ENCODE results near the gene IGF1R.

The IGF1R gene

GRCh38 chr15:98802187-98802586, 153.8 kb downstream of the IGF1R start:
- no peak for DNase-seq

- no peak for DNase-seq
Observed at GRCh38 chr15:98803228-98804056, 155.1 kb downstream of the IGF1R start.

- DNase-seq, result no peak
Observed at GRCh38 chr15:98804057-98804380, 155.7 kb downstream of the IGF1R start.

DNA sequence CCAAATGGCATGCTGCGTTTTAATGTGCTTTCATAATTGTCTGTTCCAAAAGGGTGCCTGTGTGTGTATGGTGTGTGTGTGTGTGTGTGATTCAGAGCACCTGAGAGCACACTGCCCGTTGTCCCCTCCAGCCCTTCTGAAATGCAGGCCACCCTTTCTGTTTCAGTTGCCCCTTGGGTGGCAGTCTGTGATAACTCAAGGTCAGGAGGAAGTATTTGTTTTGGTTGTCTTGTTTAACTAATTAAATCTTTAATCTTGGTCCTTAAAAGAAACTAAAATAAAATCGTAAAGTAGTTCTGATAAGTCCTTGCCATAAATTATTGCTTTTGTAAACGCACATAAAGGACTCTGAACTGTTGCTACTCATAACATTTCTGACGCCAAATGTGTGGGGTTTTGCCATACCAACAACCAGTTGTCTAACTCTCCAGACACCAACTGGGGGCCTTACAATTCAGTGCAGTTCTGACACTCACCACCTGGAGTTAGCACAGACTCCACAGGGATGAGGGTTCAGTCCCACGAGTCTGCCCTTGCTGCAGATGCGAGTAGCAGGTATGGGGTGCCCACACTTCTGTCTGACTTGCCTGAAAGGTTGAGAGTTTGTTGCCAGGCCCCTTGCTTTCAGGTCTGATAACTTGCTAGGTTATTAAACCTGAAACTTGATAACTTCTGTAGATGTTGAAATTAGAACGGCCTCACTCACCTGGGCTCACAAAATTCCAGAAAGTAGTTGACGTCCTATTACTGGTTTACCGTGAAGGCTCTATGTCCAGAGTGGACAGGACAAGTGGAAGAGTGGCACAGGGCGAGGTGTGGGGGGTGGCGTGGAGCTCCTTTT, 157.3 kb downstream of the IGF1R start:
- DNase-seq, result no peak

GRCh38 chr15:98806275-98806895, 158.0 kb downstream of the IGF1R start:
- DNase-seq, result no peak

DNA sequence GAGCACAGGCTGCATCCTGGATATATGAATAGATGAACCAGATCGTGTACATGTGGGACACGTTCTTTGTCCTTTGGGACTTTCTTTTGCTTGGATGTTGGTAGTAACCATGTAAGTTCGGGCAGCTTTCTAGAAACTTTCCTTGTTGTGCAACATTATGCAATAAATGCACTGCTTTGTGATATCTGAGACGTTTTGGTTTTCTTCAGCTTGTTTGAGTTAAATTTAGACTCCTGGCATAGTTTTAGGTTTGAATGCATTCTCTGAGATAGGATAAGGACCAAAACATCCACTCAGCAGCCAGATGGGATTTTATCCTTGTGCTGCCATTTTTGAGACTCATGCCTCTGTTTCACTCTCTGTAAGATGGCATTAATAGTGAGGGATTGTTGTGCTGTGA, 158.9 kb downstream of the IGF1R start:
- DNase-seq, result no peak

GRCh38 chr15:98809273-98809672, 160.9 kb downstream of the IGF1R start:
- DNase-seq, result no peak

GRCh38 chr15:98812716-98813446, 164.5 kb downstream of the IGF1R start:
- DNase-seq, result no peak

- DNase-seq, result no peak
Observed at GRCh38 chr15:98813951-98814350, 165.6 kb downstream of the IGF1R start.

- DNase-seq, result no peak
Observed at GRCh38 chr15:98815207-98815606, 166.9 kb downstream of the IGF1R start.

- DNase-seq, result no peak
Observed at GRCh38 chr15:98817745-98818144, 169.4 kb downstream of the IGF1R start.

DNA sequence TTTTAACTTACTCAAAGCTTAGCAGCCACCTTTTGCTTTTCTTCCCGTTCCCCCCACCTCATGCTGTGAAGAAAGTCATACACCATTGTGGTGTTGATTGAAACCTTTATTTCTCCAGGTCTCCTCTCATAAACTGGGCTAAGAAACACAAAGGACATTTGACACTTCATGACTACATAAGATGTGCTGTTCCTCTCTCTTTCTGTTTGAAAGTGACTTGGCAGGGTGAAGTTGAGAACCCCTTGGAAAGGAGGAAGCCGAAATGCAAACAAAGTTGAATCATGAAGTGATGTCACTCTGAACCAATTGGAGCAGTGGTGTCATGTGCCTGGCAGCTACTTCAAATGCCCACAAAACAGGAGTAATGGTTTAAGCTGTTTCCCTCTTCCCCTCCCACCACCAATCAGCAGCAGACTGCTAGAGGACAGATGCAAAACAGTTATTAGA, 174.7 kb downstream of the IGF1R start:
- peak; percentile 39 for DNase-seq

- DNase-seq, result no peak
Observed at GRCh38 chr15:98823616-98824015, 175.3 kb downstream of the IGF1R start.

DNA sequence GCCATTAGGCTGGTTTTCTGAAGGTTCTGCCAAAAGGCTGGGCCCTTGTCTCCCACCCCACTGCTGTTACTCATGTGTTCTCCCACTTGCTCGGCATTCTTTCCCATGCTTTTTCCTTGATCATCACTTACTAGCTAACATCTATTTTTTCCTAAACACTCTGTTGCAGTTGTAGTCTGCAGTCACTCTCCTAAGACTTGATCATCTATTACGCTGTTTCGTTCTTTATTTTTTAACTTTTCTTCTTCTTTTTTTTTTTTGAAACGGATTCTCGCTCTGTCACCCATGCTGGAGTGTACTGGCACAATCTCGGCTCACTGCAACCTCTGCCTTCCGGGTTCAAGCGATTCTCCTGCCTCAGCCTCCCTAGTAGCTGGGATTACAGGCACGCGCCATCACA, 176.3 kb downstream of the IGF1R start:
- no peak for DNase-seq

- DNase-seq, result no peak
Observed at GRCh38 chr15:98826658-98827057, 178.3 kb downstream of the IGF1R start.

DNA sequence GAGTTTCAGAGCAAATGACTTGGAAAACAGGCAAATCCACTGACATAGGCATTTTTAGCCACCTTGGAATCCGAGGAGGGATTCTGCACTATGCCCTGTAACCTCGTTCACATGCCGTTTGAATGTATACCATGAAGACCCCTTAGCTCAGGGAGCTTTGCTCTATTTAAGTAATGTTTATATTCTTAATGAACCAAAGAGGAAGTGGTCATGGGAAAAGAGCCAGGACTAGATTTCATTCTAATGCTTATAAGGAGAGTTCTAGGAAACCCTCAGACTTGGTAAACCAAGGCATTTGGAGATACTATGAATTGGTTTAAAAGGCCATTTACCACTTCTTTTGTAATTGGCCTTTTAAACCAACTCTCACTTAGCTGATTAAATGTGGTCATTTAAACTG, 178.9 kb downstream of the IGF1R start:
- no peak for DNase-seq

DNA sequence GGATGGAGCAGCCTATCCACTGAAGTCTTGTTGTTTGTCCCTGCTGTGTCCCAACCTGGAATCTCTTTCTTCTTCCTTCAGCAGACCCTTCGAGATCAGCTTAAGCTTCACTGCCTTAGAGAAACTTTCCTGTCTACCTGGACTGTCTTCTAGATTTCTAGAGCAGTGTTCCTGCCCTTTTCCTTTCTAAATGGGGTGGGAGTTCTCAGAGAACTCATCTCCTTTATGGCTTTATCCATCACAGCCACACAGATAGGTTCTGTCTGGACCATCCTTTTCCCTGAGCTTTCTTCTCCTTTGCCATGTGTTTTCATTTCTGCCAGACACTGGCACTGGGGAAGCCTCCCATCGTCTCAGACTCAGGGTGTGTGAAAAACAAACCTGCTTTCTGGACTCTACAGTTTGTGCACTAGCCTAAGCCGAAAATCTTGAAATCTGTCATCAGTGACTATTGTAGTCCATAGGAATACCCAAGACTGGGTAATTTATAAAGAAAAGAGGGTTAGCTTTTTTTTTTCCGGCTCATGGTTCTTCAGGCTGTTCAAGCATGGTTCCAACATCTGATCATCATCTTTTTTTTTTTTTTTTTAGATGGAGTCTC, 181.8 kb downstream of the IGF1R start:
- DNase-seq, result no peak

DNA sequence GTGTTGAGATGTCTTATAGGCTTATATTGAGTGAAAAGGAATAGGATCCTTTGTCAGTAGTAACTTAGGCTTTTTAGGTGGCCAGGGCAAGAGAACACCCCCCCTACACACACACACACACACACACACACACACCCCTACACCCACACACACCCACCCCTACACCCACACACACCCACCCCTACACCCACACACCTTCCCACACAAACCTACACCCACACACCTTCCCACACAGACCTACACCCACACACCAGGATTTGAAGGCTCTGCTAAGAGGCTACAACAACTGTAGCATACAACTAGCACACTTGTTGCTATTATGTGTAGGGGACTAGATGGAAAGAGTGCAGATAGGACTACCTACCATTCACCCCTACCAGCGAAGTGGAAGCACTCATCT, 186.6 kb downstream of the IGF1R start:
- no peak for DNase-seq

DNA sequence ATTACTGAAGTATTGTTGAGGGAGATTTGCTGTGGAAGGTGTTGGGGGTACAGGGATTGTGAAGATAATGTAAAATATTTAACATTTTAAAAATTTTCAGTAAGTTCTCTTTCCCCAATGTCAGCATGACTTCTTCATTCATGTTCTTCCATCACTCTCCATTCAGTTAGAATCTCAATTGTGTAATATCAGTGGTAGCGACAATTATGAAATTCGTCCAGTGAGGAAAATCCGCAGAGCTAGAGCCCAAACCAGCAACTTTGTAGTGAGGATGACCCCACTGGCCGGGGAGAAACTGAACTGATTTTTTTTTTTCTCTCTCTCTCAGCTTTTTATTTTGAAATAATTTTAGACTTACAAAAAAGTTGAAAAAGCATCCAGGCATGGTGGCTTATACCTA, 187.5 kb downstream of the IGF1R start:
- DNase-seq, result no peak

- no peak for DNase-seq
Observed at GRCh38 chr15:98838387-98839259, 190.3 kb downstream of the IGF1R start.

DNA sequence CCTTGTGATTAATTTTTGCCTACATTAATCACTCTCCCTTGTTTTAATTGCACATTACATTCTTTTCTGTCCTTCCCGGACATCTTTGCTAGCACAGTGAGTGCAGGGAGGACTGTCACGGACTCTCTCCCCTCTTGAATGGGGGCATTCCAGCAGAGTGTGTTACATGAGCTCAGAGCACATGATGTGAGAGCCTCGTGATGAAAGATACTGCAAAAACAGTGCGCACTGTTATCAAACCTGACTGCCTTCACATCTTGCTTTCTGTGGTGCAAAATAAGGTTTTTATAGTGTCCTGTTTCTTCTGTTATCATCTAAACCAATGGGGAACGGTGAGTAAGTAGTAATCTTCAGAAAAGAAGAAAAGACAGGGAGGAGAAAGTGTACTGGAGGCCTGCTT, 191.7 kb downstream of the IGF1R start:
- no peak for DNase-seq
